Left ventricle myocardium inferior (tissue), 1 donor: ENCODE results near the gene CAPNS2. TPM values are rescaled to one million over a fixed set of nuclear protein-coding genes. Genes with fewer than 3 reads are reported as not detected.
A peak's percentile ranks its signal among the peaks of the same experiment; 100 is the strongest.

Experiments used
- DNase-seq: peaks from one replicate; pipeline ENCODE4 v3.0.0-alpha.2; 2020
- H3K27ac ChIP-seq: fragments of 200-600 bp; replicated peaks from 2 replicates; pipeline ENCODE4 v1.8.0; 2021
- H3K27me3 ChIP-seq: fragments of 200-600 bp; 2 replicates; pipeline ENCODE4 v1.8.0; 2021; ENCODE audit warnings: low read depth
- H3K36me3 ChIP-seq: fragments of 200-600 bp; 2 replicates; pipeline ENCODE4 v1.8.0; 2021
- H3K4me1 ChIP-seq: fragments of 200-600 bp; 2 replicates; pipeline ENCODE4 v1.8.0; 2021
- H3K4me3 ChIP-seq: fragments of 200-600 bp; 2 replicates; pipeline ENCODE4 v1.8.0; 2021; ENCODE audit warnings: mild to moderate bottlenecking, moderate library complexity
- H3K9me3 ChIP-seq: fragments of 200-600 bp; replicated peaks from 2 replicates; pipeline ENCODE4 v1.8.0; 2021
- intact Hi-C: fragments of 100-400 bp; cut with micrococcal nuclease; formaldehyde crosslinking; loops from one replicate; pipeline ENCODE4 v1.11.0; 2022
- long read RNA-seq: library from polyadenylated mRNA; unstranded; transcript quantifications from one replicate; pipeline ENCODE4 v2.0.0, GENCODE V29; 2021
- total RNA-seq: library from RNA; stranded (reverse); fragmentation: NEBNext Ultra II Directional; extraction: Animal tissue kit (Norgen Biotek cat#: 25700); gene quantifications from one replicate; pipeline ENCODE4 v1.2.1, GENCODE V29; 2021
- TF ChIP-seq, protein P1 (sequence below): fragments of 200-600 bp; IDR thresholded peaks from 2 replicates; pipeline ENCODE4 v1.8.0; 2021; ENCODE audit warnings: antibody characterized with exemption, mild to moderate bottlenecking, borderline replicate concordance
- donor health status: DM: no; HTN: yes; CAD: no; lungs with severe emphysema.

Gene CAPNS2
- not detected for total RNA-seq
- long read RNA-seq, result 0 reads

GRCh38 chr16:55566432-55567175 is at the start of gene CAPNS2:
Gene CAPNS2, plus strand, starts transcription at chr16:55566684. Its CDS starts 73 bp downstream, at chr16:55566757.
- intact Hi-C loops, result no loop called here
- H3K27ac ChIP-seq, result no peak within 1 kb of the TSS
- peaks cover 36% of the 10 kb centered on the region for H3K4me1 ChIP-seq
- H3K27me3 ChIP-seq, result no peaks in the 10 kb centered on the region
- no peaks in the 10 kb centered on the region for H3K9me3 ChIP-seq
- no peak within 1 kb of the TSS for H3K4me3 ChIP-seq
- DNase-seq, result no peak
- H3K36me3 ChIP-seq, result no peaks in the 10 kb centered on the region
- TF ChIP-seq, protein P1, sequence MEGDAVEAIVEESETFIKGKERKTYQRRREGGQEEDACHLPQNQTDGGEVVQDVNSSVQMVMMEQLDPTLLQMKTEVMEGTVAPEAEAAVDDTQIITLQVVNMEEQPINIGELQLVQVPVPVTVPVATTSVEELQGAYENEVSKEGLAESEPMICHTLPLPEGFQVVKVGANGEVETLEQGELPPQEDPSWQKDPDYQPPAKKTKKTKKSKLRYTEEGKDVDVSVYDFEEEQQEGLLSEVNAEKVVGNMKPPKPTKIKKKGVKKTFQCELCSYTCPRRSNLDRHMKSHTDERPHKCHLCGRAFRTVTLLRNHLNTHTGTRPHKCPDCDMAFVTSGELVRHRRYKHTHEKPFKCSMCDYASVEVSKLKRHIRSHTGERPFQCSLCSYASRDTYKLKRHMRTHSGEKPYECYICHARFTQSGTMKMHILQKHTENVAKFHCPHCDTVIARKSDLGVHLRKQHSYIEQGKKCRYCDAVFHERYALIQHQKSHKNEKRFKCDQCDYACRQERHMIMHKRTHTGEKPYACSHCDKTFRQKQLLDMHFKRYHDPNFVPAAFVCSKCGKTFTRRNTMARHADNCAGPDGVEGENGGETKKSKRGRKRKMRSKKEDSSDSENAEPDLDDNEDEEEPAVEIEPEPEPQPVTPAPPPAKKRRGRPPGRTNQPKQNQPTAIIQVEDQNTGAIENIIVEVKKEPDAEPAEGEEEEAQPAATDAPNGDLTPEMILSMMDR, result no peak

GRCh38 chr16:55521792-55522191 is 44.7 kb upstream of the CAPNS2 start:
- intact Hi-C loops, result no loop called here
- no peak overlapping the region for H3K4me3 ChIP-seq
- TF ChIP-seq, protein P1, result no peak
- H3K27ac ChIP-seq, result no peak overlapping the region
- DNase-seq, result no peak
- no peaks in the 10 kb centered on the region for H3K27me3 ChIP-seq
- H3K9me3 ChIP-seq, result peaks cover 36% of the 10 kb centered on the region
- H3K36me3 ChIP-seq, result no peaks in the 10 kb centered on the region
- no peaks in the 10 kb centered on the region for H3K4me1 ChIP-seq

GRCh38 chr16:55526441-55526840 is 40.0 kb upstream of the CAPNS2 start:
- H3K27ac ChIP-seq, result peak overlapping the region; percentile 47
- DNase-seq, result no peak

DNA sequence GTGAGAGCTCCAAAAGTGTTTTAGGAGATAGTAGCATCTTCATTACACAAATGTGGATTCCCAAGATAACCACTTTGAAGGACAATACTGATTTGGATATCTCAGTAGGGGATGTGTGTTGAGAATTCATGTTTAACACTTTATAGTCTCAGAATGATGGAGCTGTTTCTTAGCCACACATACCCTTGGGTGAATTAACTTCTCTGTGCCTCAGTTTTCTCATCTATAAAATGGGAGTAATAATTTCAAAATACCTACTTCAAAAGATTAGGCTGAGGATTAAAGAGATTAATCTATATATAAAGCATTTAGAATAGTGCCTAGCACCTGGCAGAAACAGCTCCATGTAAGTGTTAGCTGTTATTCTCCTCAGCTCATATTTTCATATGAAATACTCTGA is 38.6 kb upstream of the CAPNS2 start:
- Histone ChIP-seq H3K36me3 (peaks cover 4% of the 10 kb centered on the region), H3K9me3 (no peaks in the 10 kb centered on the region), H3K4me3 (no peak overlapping the region), H3K4me1 (peaks cover 9% of the 10 kb centered on the region), H3K27me3 (no peaks in the 10 kb centered on the region), H3K27ac (peak overlapping the region; percentile 64)
- TF ChIP-seq, protein P1, result no peak
- DNase-seq, result no peak
- intact Hi-C loops, result no loop called here

More at GRCh38 chr16:55526441-55526840, 40.0 kb upstream of the CAPNS2 start:
- H3K4me1 ChIP-seq, result peaks cover 9% of the 10 kb centered on the region
- no peaks in the 10 kb centered on the region for H3K27me3 ChIP-seq
- intact Hi-C loops, result no loop called here
- peaks cover 4% of the 10 kb centered on the region for H3K36me3 ChIP-seq
- peaks cover 12% of the 10 kb centered on the region for H3K9me3 ChIP-seq
- TF ChIP-seq, protein P1, result no peak
- no peak overlapping the region for H3K4me3 ChIP-seq

DNA sequence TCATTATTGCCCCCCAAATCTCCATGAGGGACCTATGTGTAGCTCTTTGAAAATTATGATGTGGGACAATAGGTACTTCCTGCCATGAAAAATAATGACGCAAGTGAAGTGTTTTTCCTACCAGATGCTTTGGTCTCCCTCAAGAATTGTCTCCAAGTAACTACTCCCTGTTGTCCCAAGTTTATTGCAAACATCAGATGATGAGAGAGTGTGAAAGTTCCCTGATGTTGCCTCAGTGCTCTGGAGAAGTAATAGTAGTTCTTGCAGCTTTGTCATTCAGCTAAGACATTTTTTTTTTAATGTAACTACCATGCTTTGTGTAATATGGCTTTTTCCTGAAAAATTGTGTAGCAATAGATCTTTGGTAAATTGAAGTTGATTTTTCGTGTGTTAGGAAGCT is 37.5 kb upstream of the CAPNS2 start:
- Histone ChIP-seq H3K27me3 (no peaks in the 10 kb centered on the region), H3K4me1 (peaks cover 9% of the 10 kb centered on the region), H3K9me3 (no peaks in the 10 kb centered on the region), H3K27ac (peak overlapping the region; percentile 64), H3K36me3 (peaks cover 4% of the 10 kb centered on the region), H3K4me3 (no peak overlapping the region)
- DNase-seq, result no peak
- intact Hi-C loops, result no loop called here
- TF ChIP-seq, protein P1, result no peak
